Keratinocyte (primary cell): ENCODE measurements around the gene GASK1A. TPM values are rescaled to one million over a fixed set of nuclear protein-coding genes. Genes with fewer than 3 reads are reported as not detected.

Experiments
- DNase-seq: peaks from one replicate; pipeline ENCODE4 v3.0.0-alpha.2; 2011; ENCODE audit warnings: low read depth, missing footprints, low spot score
- FAIRE-seq: peaks from 2 replicates; lab custom pipeline; 2011; peaks lifted over from hg19 to GRCh38; lab: Jason Lieb, UNC
- H2AFZ ChIP-seq: 2 replicates; pipeline ENCODE4 v1.6.0; 2012; ENCODE audit warnings: low read length, control low read depth, inconsistent platforms; ENCODE audit not compliant: control insufficient read depth
- H3K27ac ChIP-seq: 2 replicates; pipeline ENCODE4 v1.5.1; 2011; ENCODE audit warnings: low read length; ENCODE audit not compliant: control insufficient read depth, insufficient read depth
- H3K27me3 ChIP-seq: 3 replicates; pipeline ENCODE4 v1.6.0; 2011; ENCODE audit warnings: low read length; ENCODE audit not compliant: control insufficient read depth, insufficient read depth; ENCODE audit errors: extremely low read depth
- H3K36me3 ChIP-seq, 2 experiments: 2 replicates in 1 of 2; 3 replicates in 1 of 2; pipeline ENCODE4 v1.5.1; 2011; ENCODE audit warnings: low read length in 2 of 2, mild to moderate bottlenecking in 1 of 2; ENCODE audit not compliant: control insufficient read depth in 2 of 2, insufficient read depth in 2 of 2; ENCODE audit errors: extremely low read depth in 1 of 2
- H3K4me1 ChIP-seq: 3 replicates; pipeline ENCODE4 v1.5.1; 2011; ENCODE audit warnings: low read length; ENCODE audit not compliant: control insufficient read depth, insufficient read depth; ENCODE audit errors: extremely low read depth
- H3K4me2 ChIP-seq: 3 replicates; pipeline ENCODE4 v1.6.0; 2011; ENCODE audit warnings: low read depth, low read length; ENCODE audit not compliant: control insufficient read depth, insufficient read depth; ENCODE audit errors: extremely low read depth
- H3K4me3 ChIP-seq, 3 experiments: fragments of 200-600 bp in 1 of 3; sonication (generic) in 1 of 3; 2 replicates in 2 of 3; 3 replicates in 1 of 3; pipeline ENCODE4 v1.5.1; 2011 to 2016; ENCODE audit warnings: low read length in 3 of 3, mild to moderate bottlenecking in 3 of 3, control low read depth in 2 of 3, inconsistent platforms in 1 of 3, low read depth in 1 of 3, mixed read lengths in 1 of 3, mixed run types in 1 of 3, moderate library complexity in 1 of 3; ENCODE audit not compliant: control insufficient read depth in 2 of 3, insufficient read depth in 2 of 3; ENCODE audit errors: extremely low read depth in 1 of 3
- H3K79me2 ChIP-seq: 2 replicates; pipeline ENCODE4 v1.6.0; 2012; ENCODE audit warnings: low read length; ENCODE audit not compliant: control insufficient read depth, insufficient read depth
- H3K9ac ChIP-seq: 3 replicates; pipeline ENCODE4 v1.6.0; 2011; ENCODE audit warnings: low read length; ENCODE audit not compliant: control insufficient read depth, insufficient read depth; ENCODE audit errors: extremely low read depth
- H3K9me1 ChIP-seq: 3 replicates; pipeline ENCODE4 v1.6.0; 2011; ENCODE audit warnings: low read length; ENCODE audit not compliant: control insufficient read depth, insufficient read depth; ENCODE audit errors: extremely low read depth
- H3K9me3 ChIP-seq: 2 replicates; pipeline ENCODE4 v1.5.1; 2012; ENCODE audit warnings: low read depth, low read length; ENCODE audit not compliant: control insufficient read depth
- H4K20me1 ChIP-seq: 3 replicates; pipeline ENCODE4 v1.6.0; 2011; ENCODE audit warnings: low read length; ENCODE audit not compliant: control insufficient read depth, insufficient read depth; ENCODE audit errors: extremely low read depth
- EZH2 ChIP-seq: IDR thresholded peaks from one replicate; pipeline ENCODE4 v1.6.1; 2012; ENCODE audit warnings: inconsistent platforms, mild to moderate bottlenecking, low read length, moderate library complexity
- dilution Hi-C: fragments of 300-500 bp; cut with MboI; formaldehyde crosslinking; loops from one replicate; pipeline ENCODE4 v1.7.0; 2020; ENCODE audit warnings: low sequenced_read_pairs; ENCODE audit not compliant: extremely low pct_ligation_motif_present
- polyA plus RNA-seq, 5 experiments: library from polyadenylated mRNA; depleted of rRNA in 3 of 5; stranded (reverse) in 3 of 5; stranded (forward) in 1 of 5; unstranded in 1 of 5; fragments of >200 nt; gene quantifications; 1 replicate in 1 of 5; 2 replicates in 3 of 5; 3 replicates in 1 of 5; pipeline versions ENCODE4 v1.2.1 to v1.2.3, GENCODE V29; 2011 to 2012; ENCODE audit warnings: missing spikeins in 2 of 5, low read depth in 1 of 5, low replicate concordance in 1 of 5
- TF ChIP-seq, protein P1 (sequence below), 3 experiments: IDR thresholded peaks in 1 of 3; conservative IDR thresholded peaks in 1 of 3; optimal IDR thresholded peaks in 1 of 3; 2 replicates in 2 of 3; 3 replicates in 1 of 3; pipeline versions ENCODE3 to v1.5.1; 2011; ENCODE audit warnings: low read length in 3 of 3, mild to moderate bottlenecking in 3 of 3, moderate library complexity in 2 of 3, control low read depth in 1 of 3, inconsistent platforms in 1 of 3; ENCODE audit not compliant: insufficient read depth in 2 of 3; ENCODE audit errors: extremely low read depth in 1 of 3

GASK1A gene
- polyA plus RNA-seq, 1 donor (not counting 4 experiments of a cell fraction or from before 2014, with no cell fraction given), result 0.30 TPM

GRCh38 chr3:43055806-43056770, 77.0 kb downstream of the GASK1A start:
- Histone ChIP-seq H3K9ac (no peak overlapping the region), H3K79me2 (no peaks in the 10 kb centered on the region), H3K4me3 (no peak overlapping the region), H3K9me3 (no peaks in the 10 kb centered on the region), H2AFZ (no peak overlapping the region), H3K9me1 (no peaks in the 10 kb centered on the region), H3K4me1 (no peaks in the 10 kb centered on the region), H3K27me3 (peaks cover 18% of the 10 kb centered on the region), H3K4me2 (no peak overlapping the region), H4K20me1 (no peaks in the 10 kb centered on the region), H3K36me3 (no peaks in the 10 kb centered on the region), H3K27ac (no peak overlapping the region)
- FAIRE-seq (no peak), DNase-seq (no peak)
- TF ChIP-seq, protein P1, sequence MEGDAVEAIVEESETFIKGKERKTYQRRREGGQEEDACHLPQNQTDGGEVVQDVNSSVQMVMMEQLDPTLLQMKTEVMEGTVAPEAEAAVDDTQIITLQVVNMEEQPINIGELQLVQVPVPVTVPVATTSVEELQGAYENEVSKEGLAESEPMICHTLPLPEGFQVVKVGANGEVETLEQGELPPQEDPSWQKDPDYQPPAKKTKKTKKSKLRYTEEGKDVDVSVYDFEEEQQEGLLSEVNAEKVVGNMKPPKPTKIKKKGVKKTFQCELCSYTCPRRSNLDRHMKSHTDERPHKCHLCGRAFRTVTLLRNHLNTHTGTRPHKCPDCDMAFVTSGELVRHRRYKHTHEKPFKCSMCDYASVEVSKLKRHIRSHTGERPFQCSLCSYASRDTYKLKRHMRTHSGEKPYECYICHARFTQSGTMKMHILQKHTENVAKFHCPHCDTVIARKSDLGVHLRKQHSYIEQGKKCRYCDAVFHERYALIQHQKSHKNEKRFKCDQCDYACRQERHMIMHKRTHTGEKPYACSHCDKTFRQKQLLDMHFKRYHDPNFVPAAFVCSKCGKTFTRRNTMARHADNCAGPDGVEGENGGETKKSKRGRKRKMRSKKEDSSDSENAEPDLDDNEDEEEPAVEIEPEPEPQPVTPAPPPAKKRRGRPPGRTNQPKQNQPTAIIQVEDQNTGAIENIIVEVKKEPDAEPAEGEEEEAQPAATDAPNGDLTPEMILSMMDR (optimal IDR thresholded peaks at IDR 0.05 in 1 of 3, IDR thresholded peaks at IDR 0.05 in 1 of 3, conservative IDR thresholded peaks at IDR 0.05 in 1 of 3; ENCODE audit: extremely low read depth in 1 of 3, insufficient read depth in 2 of 3, low read length in 3 of 3), result no peak
- no peak for TF ChIP-seq EZH2
- dilution Hi-C loops, result no loop called here

- Histone ChIP-seq H3K36me3 (no peaks in the 10 kb centered on the region), H3K27me3 (peaks cover 3% of the 10 kb centered on the region), H3K4me1 (no peaks in the 10 kb centered on the region), H3K9me1 (no peaks in the 10 kb centered on the region), H3K79me2 (no peaks in the 10 kb centered on the region), H3K9me3 (no peaks in the 10 kb centered on the region), H4K20me1 (no peaks in the 10 kb centered on the region), H3K4me3 (no peak overlapping the region), H3K4me2 (no peak overlapping the region), H3K27ac (no peak overlapping the region), H2AFZ (no peak overlapping the region), H3K9ac (no peak overlapping the region)
- TF ChIP-seq, protein P1 (optimal IDR thresholded peaks at IDR 0.05 in 1 of 3, IDR thresholded peaks at IDR 0.05 in 1 of 3, conservative IDR thresholded peaks at IDR 0.05 in 1 of 3; ENCODE audit: extremely low read depth in 1 of 3, insufficient read depth in 2 of 3, low read length in 3 of 3), result no peak
- TF ChIP-seq EZH2, result no peak
- no peak for DNase-seq
- FAIRE-seq, result no peak
- dilution Hi-C loops, result no loop called here
These were observed 80.3 kb downstream of the GASK1A start for GRCh38 chr3:43059456-43059855.
